Dermis microvascular lymphatic vessel endothelial cell (primary cell): ENCODE results near the gene PCDHGA1. TPM values are rescaled to one million over a fixed set of nuclear protein-coding genes. Genes with fewer than 3 reads are reported as not detected.
"Not testable (repeated sequence)": the region's sequence is repeated elsewhere in the genome, so short reads cannot be mapped to it uniquely, and the experiment has no call there.

Experiments
- DNase-seq, 2 donors: peaks; one replicate each; pipeline versions ENCODE4 v3.0.0 to v3.0.0-alpha.2; 2010; ENCODE audit warnings: low read depth in 2 of 2
- total RNA-seq: library from RNA; depleted of rRNA; stranded (reverse); fragments of >200 nt; gene quantifications from 2 replicates; pipeline ENCODE4 v1.2.1, GENCODE V29; 2014

The PCDHGA1 gene
- total RNA-seq, 1 donor from 2014 or later, result 0.26 TPM

DNA sequence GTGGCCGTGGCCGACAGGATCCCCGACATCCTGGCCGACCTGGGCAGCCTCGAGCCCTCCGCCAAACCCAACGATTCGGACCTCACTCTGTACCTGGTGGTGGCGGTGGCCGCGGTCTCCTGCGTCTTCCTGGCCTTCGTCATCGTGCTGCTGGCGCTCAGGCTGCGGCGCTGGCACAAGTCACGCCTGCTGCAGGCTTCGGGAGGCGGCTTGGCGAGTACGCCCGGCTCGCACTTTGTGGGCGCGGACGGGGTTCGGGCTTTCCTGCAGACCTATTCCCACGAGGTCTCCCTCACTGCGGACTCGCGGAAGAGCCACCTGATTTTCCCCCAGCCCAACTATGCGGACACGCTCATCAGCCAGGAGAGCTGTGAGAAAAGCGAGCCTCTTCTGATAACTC lies 15.7 kb downstream of the PCDHGA1 start:
- DNase-seq, result not testable (repeated sequence)

DNA sequence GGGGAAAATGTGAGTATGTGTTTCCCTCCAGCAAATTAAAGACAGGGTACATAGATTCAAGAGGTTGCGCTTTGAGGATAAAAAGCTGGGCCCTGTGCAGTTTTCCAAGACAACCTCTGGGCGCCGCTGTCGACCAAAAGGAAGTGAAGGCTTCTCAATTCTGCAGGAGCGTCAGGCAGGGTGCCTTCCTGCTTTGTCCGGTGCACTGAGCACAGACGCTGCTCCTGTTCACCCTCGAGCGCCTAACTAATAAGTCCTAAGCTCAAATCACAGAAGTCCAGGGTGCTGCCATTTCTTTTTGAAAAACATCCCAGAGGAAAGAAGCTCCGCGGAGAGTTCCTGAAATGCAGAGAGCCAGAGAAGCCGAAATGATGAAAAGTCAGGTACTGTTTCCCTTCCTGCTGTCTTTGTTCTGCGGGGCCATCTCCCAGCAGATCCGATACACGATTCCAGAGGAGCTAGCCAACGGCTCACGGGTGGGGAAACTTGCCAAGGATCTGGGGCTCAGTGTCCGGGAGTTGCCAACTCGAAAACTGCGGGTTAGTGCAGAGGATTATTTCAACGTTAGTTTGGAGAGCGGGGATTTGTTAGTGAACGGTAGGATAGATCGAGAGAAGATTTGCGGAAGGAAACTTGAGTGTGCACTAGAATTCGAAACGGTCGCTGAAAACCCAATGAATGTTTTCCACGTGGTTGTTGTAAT lies 19.8 kb downstream of the PCDHGA1 start, which contains the start of gene PCDHGB1:
TSS of gene PCDHGB1 (plus strand) at position 183 of the 703 bp plus-strand sequence. CDS start at position 345, 162 bp downstream.
- peak in 1 of 2 donors; percentile 42 for DNase-seq

DNA sequence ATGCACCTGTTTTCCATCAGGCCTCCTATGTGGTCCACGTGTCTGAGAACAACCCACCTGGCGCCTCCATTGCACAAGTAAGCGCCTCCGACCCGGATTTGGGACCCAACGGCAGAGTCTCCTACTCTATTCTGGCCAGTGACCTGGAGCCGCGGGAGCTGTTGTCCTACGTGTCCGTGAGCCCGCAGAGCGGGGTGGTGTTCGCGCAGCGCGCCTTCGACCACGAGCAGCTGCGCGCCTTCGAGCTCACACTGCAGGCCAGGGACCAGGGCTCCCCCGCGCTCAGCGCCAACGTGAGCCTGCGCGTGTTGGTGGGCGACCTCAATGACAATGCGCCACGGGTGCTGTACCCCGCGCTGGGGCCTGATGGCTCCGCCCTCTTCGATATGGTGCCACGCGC lies 21.3 kb downstream of the PCDHGA1 start:
- no peak for DNase-seq

DNA sequence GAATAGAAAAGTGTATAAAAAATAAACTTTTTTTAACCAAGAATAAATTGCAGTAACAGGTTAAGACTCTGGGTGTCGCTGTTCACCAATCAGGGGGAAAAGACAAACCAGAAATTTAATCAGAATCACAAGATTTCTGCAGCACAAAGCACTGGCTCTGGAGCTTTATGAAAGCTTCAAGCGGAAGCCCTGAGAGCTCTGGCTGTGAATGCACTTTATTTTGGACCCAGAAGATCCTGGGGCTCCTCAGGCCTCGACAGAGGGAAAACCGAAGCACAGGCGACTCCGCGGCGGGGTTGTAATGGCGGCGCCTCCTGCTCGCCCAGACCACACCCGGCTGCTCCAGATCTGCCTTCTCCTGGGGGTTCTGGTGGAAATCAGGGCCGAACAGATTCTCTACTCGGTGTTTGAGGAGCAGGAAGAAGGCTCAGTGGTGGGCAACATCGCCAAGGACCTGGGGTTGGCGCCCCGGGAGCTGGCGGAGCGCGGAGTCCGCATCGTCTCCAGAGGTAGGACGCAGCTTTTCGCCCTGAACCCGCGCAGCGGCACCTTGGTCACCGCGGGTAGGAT lies 24.7 kb downstream of the PCDHGA1 start, which contains the start of gene PCDHGA4:
TSS of gene PCDHGA4 (plus strand) at position 122 of the 570 bp plus-strand sequence. CDS start at position 209, 87 bp downstream.
- peak in 1 of 2 donors; percentile 25 for DNase-seq

DNA sequence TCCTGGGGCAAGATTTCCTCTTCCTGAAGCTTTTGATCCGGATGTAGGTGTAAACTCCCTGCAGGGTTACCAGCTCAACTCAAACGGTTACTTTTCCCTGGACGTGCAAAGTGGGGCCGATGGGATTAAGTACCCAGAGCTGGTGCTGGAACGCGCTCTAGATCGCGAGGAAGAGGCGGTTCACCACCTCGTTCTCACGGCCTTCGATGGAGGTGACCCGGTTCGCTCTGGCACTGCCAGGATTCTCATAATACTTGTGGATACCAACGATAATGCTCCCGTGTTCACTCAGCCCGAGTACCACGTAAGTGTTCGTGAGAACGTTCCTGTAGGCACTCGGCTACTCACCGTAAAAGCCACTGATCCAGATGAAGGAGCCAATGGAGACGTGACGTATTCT lies 25.3 kb downstream of the PCDHGA1 start:
- no peak for DNase-seq

DNA sequence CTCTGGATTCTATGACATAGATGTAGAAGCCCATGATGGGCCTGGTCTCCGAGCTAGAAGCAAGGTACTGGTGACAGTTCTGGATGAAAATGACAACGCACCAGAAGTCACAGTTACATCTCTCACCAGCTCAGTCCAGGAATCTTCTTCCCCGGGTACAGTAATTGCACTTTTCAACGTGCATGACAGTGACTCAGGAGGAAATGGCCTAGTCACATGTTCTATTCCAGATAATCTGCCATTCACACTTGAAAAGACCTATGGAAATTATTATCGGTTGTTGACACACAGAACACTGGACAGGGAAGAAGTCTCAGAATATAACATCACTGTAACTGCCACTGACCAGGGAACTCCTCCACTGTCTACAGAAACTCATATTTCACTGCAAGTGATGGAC lies 25.8 kb downstream of the PCDHGA1 start:
- no peak for DNase-seq

DNA sequence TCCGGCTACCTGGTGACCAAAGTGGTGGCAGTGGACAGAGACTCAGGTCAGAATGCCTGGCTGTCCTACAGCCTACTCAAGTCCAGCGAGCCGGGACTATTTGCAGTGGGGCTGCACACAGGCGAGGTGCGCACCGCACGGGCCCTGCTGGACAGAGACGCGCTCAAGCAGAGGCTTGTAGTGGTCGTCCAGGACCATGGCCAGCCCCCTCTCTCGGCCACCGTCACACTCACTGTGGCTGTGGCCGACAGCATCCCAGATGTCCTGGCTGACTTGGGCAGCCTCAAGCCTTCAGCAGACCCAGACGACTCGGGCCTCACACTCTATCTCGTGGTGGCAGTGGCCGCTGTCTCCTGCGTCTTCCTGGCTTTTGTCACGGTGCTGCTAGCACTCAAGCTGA lies 26.6 kb downstream of the PCDHGA1 start:
- no peak for DNase-seq

DNA sequence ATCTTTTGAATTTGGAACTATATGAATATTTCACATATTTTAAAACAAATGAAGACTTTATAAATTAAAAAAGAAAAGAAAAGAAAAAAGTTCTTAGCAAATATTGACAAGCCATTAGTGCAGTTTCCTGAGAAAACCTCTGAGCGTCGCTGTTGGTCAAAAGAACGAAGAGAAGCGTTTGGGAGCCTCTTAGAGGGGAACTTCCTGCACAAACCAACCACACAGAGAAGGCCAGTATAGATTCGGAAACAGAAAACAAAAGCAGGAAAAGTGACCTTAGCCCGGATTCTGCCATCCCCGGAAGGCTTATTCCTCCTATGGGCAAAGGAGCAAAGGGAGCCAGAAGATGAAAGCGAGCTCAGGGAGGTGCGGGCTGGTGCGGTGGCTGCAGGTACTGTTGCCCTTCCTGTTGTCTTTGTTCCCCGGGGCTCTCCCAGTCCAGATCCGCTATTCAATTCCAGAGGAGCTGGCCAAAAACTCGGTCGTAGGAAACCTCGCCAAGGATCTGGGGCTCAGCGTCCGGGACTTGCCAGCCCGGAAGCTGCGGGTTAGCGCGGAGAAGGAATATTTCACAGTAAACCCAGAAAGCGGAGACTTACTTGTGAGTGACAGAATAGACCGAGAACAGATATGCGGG lies 29.6 kb downstream of the PCDHGA1 start, which contains the start of gene PCDHGB2:
TSS of gene PCDHGB2 (plus strand) at position 205 of the 637 bp plus-strand sequence. CDS start at position 347, 142 bp downstream.
- DNase-seq, result peak in 1 of 2 donors; percentile 53

DNA sequence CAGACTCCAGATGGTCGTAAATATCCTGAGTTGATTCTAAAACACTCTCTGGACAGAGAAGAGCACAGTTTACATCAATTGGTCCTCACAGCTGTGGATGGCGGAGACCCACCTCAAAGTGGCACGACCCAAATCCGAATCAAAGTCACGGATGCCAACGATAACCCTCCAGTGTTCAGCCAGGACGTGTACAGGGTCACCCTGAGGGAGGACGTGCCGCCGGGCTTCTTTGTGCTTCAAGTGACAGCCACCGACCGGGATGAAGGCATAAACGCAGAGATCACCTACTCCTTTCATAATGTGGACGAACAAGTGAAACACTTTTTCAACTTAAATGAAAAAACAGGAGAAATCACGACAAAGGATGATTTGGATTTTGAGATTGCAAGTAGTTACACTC lies 30.4 kb downstream of the PCDHGA1 start:
- no peak for DNase-seq

DNA sequence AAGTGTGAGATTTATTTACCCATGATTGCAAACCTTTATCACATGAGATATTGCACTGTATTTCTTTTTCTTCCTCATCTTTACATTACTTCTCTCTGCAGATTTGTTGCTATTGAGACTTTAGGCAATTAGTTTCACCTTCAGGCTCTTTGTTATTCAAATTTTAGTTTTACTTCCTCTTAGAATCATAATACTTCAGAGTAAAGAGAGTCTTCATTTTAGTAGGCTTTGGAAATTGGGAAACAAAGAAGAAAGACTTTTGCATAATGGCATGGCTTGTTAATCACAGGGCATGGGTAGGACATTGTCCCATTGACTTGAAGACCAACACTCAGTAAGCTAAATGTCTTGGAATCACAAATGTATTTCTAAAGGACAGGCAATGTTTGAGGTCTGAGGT lies 32.4 kb downstream of the PCDHGA1 start:
- no peak for DNase-seq

DNA sequence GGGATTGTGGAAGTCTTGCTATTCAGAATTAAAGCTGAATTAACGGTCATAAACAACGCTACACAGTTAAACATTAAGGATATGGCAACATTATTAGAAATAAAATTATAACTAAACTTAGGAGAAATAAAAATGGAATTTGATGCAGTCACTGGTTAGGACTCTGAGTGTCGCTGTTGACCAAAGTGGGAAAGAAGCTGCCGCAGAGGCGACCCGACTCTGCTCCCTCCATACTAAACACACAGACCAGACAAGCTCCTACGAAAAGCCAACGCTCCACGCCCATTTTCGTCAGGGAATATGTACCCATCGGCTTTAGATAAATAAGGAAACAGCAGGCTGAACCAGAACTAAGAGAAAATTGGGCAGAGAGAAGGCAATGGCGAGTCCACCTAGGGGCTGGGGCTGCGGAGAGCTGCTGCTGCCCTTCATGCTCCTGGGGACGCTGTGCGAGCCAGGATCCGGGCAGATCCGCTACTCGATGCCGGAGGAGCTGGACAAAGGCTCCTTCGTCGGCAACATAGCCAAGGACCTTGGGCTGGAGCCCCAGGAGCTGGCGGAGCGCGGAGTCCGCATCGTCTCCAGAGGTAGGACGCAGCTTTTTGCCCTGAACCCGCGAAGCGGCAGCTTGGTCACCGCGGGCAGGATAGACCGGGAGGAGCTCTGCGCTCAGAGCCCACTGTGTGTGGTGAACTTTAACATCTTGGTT lies 33.8 kb downstream of the PCDHGA1 start, which contains the start of gene PCDHGA5:
TSS of gene PCDHGA5 (plus strand) at position 211 of the 709 bp plus-strand sequence. CDS start at position 380, 169 bp downstream.
- DNase-seq, result no peak

DNA sequence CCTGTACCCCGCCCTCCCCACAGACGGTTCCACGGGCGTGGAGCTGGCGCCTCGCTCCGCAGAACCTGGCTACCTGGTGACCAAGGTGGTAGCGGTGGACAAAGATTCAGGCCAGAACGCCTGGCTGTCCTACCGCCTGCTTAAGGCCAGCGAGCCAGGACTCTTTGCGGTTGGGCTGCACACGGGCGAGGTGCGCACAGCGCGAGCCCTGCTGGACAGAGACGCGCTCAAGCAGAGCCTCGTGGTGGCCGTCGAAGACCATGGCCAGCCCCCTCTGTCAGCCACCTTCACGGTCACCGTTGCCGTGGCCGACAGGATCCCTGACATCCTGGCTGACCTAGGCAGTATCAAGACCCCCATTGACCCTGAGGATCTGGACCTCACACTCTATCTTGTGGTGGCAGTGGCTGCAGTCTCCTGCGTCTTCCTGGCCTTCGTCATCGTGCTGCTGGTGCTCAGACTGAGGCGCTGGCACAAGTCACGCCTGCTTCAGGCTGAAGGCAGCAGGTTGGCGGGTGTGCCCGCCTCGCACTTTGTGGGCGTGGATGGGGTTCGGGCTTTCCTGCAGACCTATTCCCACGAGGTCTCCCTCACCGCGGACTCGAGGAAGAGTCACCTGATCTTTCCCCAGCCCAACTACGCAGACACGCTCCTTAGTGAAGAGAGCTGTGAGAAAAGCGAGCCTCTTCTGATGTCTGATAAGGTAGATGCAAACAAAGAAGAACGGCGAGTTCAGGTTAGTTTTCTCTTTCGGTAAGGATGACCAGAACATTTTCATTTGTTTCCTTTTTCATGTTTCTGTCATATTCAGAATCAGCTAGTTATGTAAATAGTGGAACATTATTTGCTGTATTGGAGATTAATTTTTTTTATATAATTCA lies 35.9 kb downstream of the PCDHGA1 start:
- no peak for DNase-seq

DNA sequence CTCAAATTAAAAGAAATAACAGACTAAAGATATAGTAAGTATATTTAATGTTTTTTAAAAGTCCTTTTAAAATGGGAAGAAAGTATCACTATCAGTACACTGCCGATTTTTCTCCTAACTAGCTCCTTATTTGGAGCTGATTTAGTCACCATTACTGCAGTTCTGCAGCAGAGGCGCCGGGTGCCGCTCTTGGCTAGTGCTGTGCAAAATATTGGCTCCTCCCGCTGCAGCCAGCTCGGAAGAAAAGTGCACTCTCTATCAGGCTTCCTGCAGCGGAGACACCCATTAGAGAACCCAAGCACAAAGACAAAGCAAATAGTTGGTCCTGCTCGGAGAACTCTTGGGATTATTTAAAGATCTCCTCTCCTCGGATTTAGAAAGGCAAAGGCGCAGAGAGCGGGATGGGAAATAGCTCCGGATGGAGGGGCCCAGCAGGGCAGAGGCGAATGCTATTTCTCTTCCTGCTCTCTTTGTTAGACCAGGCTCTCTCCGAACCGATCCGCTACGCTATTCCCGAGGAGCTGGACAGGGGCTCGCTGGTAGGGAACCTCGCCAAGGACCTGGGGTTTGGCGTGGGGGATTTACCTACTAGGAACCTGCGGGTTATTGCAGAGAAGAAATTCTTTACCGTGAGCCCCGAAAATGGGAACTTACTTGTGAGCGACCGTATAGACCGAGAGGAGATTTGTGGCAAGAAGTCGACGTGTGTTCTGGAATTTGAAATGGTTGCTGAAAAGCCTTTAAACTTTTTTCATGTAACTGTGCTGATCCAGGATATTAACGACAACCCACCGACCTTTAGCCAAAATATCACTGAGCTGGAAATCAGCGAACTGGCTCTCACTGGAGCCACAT lies 39.9 kb downstream of the PCDHGA1 start, which contains the start of gene PCDHGB3:
TSS of gene PCDHGB3 (plus strand) at position 249 of the 855 bp plus-strand sequence. CDS start at position 402, 153 bp downstream.
- peak; percentile 38 to 71 for DNase-seq

DNA sequence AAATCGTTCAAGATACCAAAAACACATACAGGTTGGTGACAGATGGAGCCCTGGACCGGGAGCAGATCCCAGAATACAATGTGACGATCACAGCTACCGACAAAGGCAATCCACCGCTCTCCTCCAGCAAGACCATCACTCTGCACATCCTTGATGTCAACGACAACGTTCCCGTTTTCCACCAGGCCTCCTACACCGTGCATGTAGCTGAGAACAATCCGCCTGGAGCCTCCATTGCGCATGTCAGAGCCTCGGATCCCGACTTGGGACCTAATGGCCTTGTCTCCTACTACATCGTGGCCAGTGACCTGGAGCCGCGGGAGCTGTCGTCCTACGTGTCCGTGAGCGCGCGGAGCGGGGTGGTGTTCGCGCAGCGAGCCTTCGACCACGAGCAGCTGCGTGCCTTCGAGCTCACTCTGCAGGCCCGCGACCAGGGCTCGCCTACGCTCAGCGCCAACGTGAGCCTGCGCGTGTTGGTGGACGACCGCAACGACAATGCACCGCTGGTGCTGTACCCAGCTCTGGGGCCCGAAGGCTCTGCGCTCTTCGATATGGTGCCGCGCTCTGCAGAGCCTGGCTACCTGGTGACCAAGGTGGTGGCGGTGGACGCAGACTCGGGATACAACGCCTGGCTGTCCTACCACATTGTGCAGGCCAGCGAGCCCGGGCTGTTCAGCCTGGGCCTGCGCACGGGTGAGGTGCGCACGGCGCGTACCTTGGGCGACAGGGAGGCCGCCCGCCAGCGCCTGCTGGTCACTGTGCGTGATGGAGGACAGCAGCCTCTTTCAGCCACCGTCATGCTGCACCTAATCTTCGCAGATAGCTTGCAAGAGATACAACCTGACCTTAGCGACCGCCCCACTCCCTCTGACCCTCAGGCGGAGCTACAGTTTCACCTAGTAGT lies 41.5 kb downstream of the PCDHGA1 start:
- DNase-seq, result no peak

DNA sequence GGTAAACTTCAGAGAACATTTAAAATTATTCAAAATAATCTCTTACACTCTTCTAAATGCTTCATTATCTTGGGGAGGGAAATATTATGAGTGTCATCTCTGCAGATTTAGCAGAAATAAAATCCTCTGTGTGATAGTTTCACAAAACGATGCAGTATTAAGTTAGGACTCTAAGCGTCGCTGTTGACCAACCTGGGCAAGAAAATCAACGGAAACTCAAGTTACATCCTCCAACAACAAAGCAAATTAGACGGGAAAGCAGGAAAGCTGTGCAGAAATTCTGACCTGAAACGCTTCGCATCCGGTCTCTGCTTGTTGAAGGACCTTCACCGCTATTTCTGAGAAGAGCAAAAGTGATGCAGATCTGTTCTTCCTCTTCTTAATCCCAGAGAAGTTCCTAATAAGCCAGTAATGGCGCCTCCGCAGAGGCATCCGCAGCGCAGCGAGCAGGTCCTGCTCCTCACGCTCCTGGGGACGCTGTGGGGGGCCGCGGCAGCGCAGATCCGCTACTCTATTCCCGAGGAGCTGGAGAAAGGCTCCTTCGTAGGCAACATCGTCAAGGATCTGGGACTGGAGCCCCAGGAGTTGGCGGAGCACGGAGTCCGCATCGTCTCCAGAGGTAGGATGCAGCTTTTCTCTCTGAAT lies 43.5 kb downstream of the PCDHGA1 start, which contains the start of gene PCDHGA6:
TSS of gene PCDHGA6 (plus strand) at position 219 of the 645 bp plus-strand sequence. CDS start at position 412, 193 bp downstream.
- peak in 1 of 2 donors; percentile 42 for DNase-seq

DNA sequence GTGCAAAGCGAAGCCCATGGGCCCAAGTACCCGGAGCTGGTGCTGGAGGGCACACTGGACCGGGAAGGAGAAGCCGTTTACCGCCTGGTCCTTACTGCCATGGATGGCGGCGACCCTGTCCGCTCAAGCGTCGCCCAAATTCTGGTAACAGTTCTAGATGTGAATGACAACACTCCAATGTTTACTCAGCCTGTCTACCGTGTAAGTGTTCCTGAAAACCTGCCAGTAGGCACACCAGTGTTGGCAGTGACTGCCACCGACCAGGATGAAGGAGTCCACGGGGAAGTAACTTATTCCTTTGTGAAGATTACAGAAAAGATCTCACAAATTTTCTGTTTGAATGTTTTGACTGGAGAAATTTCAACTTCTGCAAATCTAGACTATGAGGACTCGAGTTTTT lies 44.3 kb downstream of the PCDHGA1 start:
- DNase-seq, result no peak

DNA sequence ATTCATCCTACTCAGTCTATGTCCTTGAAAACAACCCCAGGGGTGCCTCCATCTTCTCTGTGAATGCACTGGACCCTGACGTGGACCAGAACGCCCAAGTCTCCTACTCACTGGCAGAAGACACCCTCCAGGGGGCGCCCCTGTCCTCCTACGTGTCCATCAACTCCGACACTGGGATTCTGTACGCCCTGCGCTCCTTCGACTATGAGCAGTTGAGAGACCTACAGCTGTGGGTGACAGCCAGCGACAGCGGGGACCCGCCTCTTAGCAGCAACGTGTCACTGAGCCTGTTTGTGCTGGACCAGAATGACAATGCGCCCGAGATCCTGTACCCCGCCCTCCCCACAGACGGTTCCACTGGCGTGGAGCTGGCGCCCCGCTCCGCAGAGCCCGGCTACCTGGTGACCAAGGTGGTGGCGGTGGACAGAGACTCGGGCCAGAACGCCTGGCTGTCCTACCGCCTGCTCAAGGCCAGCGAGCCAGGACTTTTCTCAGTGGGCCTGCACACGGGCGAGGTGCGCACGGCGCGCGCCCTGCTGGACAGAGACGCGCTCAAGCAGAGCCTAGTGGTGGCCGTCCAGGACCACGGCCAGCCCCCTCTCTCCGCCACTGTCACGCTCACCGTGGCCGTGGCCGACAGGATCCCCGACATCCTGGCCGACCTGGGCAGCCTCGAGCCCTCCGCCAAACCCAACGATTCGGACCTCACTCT lies 45.3 kb downstream of the PCDHGA1 start:
- DNase-seq, result not testable (repeated sequence)
